Hematopoietic multipotent progenitor cell (in vitro differentiated cells): Measurements from ENCODE around the gene BMP3. TPM values are rescaled to one million over a fixed set of nuclear protein-coding genes. Genes with fewer than 3 reads are reported as not detected.

Source experiments
- DNase-seq, 3 donors: peaks; one replicate each; pipeline ENCODE4 v3.0.0-alpha.2; 2011 to 2015; ENCODE audit warnings: low read depth in 2 of 3, low spot score in 2 of 3
- total RNA-seq: library from RNA; depleted of rRNA; stranded (reverse); fragments of >200 nt; gene quantifications from one replicate; pipeline ENCODE4 v1.2.3, GENCODE V29; 2012

BMP3 gene
- total RNA-seq, 1 donor, result not detected

DNA sequence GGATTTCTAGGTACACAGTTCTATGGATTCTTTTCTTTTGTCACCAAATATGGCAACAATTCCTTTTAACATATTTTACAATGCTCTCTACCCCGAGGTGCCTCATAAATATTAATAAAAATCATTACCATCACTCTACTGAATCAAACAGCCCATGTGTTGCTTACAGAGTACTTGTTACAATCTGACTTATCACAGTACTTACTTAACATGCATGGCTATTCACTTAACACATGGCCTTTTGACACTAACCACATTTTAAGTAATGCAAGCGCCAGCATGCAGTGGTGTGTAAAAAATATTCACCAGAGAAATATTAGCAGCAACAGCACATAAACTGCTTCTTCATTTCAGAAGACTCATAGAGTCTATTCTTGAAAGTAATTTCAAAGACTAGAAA is 64.9 kb downstream of the BMP3 start:
- DNase-seq, result no peak

DNA sequence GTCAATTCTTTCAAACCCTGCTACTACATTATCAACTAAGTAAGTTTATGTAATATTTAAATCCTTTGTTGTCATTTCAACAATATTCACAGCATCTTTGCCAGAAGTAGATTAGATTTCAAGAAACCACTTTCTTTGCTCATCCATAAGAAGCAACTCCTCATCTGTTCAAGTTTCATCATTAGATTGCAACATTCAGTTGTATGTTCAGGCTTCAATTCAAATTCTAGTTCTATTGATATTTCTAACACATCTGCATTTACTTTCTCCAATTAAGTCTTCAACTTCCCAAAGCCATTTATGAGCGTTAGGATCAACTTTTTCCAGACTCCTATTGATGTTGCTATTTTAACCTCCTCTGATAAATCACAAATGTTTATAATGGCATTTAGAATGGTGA is 66.1 kb downstream of the BMP3 start:
- no peak for DNase-seq

DNA sequence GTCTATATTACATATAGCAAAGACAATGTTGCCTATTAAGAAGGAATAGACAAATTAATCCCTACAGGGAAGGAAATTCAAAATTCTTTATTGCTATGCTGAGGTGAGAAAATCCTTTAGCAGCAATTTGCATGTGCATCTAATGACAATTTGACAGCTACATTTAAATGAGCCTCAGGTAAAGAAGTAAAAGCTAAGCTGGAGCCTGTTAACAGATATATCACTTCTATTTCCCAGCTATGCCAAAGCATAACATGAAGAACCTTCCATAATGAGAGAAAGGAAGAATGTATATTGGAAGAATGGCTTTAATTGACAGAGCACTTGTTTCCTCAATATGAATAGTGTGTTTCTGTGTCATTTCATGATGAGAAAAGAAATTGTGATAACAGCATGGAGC is 71.6 kb downstream of the BMP3 start:
- DNase-seq, result no peak

DNA sequence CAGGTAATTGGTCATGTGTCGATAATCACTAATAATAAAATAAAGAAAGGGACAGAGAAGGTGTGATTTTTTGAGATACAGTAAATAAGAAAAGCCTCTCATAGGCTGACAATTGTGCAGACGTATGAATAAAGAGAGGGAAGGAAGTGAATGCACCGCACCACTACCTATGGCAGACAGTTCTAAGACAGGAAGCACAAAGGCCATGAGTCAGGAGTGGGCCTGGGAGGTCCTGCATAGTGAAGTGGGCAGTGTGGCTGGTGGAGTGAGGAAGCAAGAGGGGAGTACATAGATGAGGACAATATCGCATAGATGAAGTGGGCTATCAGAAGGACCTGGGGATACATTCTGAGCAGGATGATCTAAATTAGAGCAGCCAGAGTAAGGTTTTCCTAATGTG is 75.6 kb downstream of the BMP3 start:
- DNase-seq, result peak in 1 of 3 donors; percentile 14

Other genes starting within 250 kb of the BMP3 start
- gene PRKG2, start 184.5 kb downstream of the BMP3 start, total RNA-seq, result 21.0 TPM